B cell (primary cell): ENCODE results near the gene RANBP3L. TPM values are rescaled to one million over a fixed set of nuclear protein-coding genes. Genes with fewer than 3 reads are reported as not detected.

Source experiments
- ATAC-seq: fragments of 200-7000 bp; cut with Tn5 transposase; one replicate; pipeline ENCODE4 v1.10.0; 2021; ENCODE audit warnings: low read depth, mild to moderate bottlenecking, moderate number of reproducible peaks, moderate library complexity
- CTCF ChIA-PET: fragments of 350-600 bp; sonication (Branson Sonifier 250); formaldehyde crosslinking; loops from one replicate; lab custom pipeline; 2021; ENCODE audit warnings: antibody characterized with exemption, inconsistent platforms; lab: Charles Lee
- POLR2A ChIA-PET: fragments of 350-600 bp; sonication (Branson Sonifier 250); formaldehyde crosslinking; loops from one replicate; lab custom pipeline; 2021; ENCODE audit warnings: antibody characterized with exemption; lab: Charles Lee
- DNase-seq: peaks from one replicate; pipeline ENCODE4 v3.0.0; 2013
- H2AFZ ChIP-seq: 2 replicates; pipeline ENCODE4 v1.6.1; 2012; ENCODE audit warnings: mild to moderate bottlenecking, low read depth, low read length; ENCODE audit not compliant: insufficient read depth, poor library complexity, severe bottlenecking
- H3K27ac ChIP-seq, 2 donors: 1 replicate in 1 of 2; 2 replicates in 1 of 2; pipeline ENCODE4 v1.5.1; 2012 to 2013; ENCODE audit warnings: low read length in 2 of 2, mild to moderate bottlenecking in 2 of 2, moderate library complexity in 1 of 2
- H3K27me3 ChIP-seq, 4 experiments: fragments of 200-600 bp in 1 of 4; sonication (generic) in 1 of 4; replicated peaks in 1 of 4; 1 replicate in 2 of 4; 2 replicates in 2 of 4; pipeline versions ENCODE4 v1.6.1 to v1.7.0; 2013 to 2016; ENCODE audit warnings: low read length in 3 of 4, mild to moderate bottlenecking in 2 of 4, mixed read lengths in 1 of 4, moderate library complexity in 1 of 4; ENCODE audit not compliant: insufficient read depth in 4 of 4, control insufficient read depth in 3 of 4; ENCODE audit errors: control extremely low read depth in 1 of 4
- H3K36me3 ChIP-seq, 2 experiments: replicated peaks in 1 of 2; 1 replicate in 1 of 2; 2 replicates in 1 of 2; pipeline versions ENCODE4 v1.6.1 to v1.7.1; 2013; ENCODE audit warnings: low read length in 1 of 2; ENCODE audit not compliant: insufficient read depth in 2 of 2, control insufficient read depth in 1 of 2; ENCODE audit errors: control extremely low read depth in 1 of 2, extremely low read depth in 1 of 2
- H3K4me1 ChIP-seq, 2 donors: fragments of 200-600 bp in 1 of 2; sonication (generic) in 1 of 2; 1 replicate in 1 of 2; 2 replicates in 1 of 2; pipeline versions ENCODE4 v1.5.1 to v1.6.1; 2013 to 2017; ENCODE audit warnings: low read length in 2 of 2; ENCODE audit not compliant: control insufficient read depth in 2 of 2, insufficient read depth in 2 of 2
- H3K4me2 ChIP-seq: replicated peaks from 2 replicates; pipeline ENCODE3; 2012; ENCODE audit warnings: mild to moderate bottlenecking, low read depth, low read length; ENCODE audit not compliant: poor library complexity, severe bottlenecking
- H3K4me3 ChIP-seq, 5 experiments: fragments of 200-600 bp in 1 of 5; sonication (generic) in 1 of 5; 1 replicate in 3 of 5; 2 replicates in 2 of 5; pipeline versions ENCODE4 v1.5.1 to v1.7.0; 2011 to 2016; ENCODE audit warnings: low read length in 4 of 5, mild to moderate bottlenecking in 4 of 5, low read depth in 2 of 5, control low read depth in 1 of 5, moderate library complexity in 1 of 5; ENCODE audit not compliant: insufficient read depth in 1 of 5; ENCODE audit errors: control extremely low read depth in 1 of 5, extremely low read depth in 1 of 5
- H3K79me2 ChIP-seq: fragments of 200-600 bp; sonication (generic); one replicate; pipeline ENCODE4 v1.6.0; 2016; ENCODE audit warnings: low read length; ENCODE audit not compliant: control insufficient read depth, insufficient read depth
- H3K9ac ChIP-seq: fragments of 200-600 bp; sonication (generic); 2 replicates; pipeline ENCODE4 v1.6.1; 2017; ENCODE audit warnings: mild to moderate bottlenecking, low read length, moderate library complexity
- H3K9me3 ChIP-seq, 3 donors: one replicate each; pipeline versions ENCODE4 v1.6.1 to v1.7.1; 2013; ENCODE audit warnings: low read length in 2 of 3; ENCODE audit not compliant: control insufficient read depth in 2 of 3, insufficient read depth in 1 of 3; ENCODE audit errors: control extremely low read depth in 1 of 3
- H4K20me1 ChIP-seq: 2 replicates; pipeline ENCODE4 v1.6.0; 2012; ENCODE audit warnings: mild to moderate bottlenecking, low read length; ENCODE audit not compliant: insufficient read depth, control insufficient read depth, poor library complexity, severe bottlenecking
- H3K27ac Mint-ChIP-seq: one replicate; pipeline ENCODE4 v1.8.0; 2021; ENCODE audit warnings: mixed read lengths
- H3K27me3 Mint-ChIP-seq: one replicate; pipeline ENCODE4 v1.8.0; 2021; ENCODE audit warnings: mixed read lengths
- H3K4me1 Mint-ChIP-seq: one replicate; pipeline ENCODE4 v1.8.0; 2021; ENCODE audit warnings: mixed read lengths
- H3K4me3 Mint-ChIP-seq: one replicate; pipeline ENCODE4 v1.8.0; 2021; ENCODE audit warnings: mixed read lengths
- H3K9me3 Mint-ChIP-seq: one replicate; pipeline ENCODE4 v1.8.0; 2022; ENCODE audit warnings: mixed read lengths; ENCODE audit not compliant: insufficient read depth
- CTCF ChIP-seq: fragments of 200-600 bp; IDR thresholded peaks from one replicate; pipeline ENCODE4 v1.8.0; 2022; ENCODE audit warnings: antibody characterized with exemption, mild to moderate bottlenecking
- EZH2 ChIP-seq: IDR thresholded peaks from 2 replicates; pipeline ENCODE4 v1.6.1; 2012; ENCODE audit warnings: borderline replicate concordance, low read depth, mild to moderate bottlenecking, moderate library complexity, low read length; ENCODE audit not compliant: insufficient read depth, poor library complexity, severe bottlenecking
- WGBS: methylation state at CpG from one replicate; pipeline ENCODE4 v1.1.5; 2013; ENCODE audit warnings: missing lambda C conversion rate; ENCODE audit not compliant: insufficient coverage; 5-methylcytosine and 5-hydroxymethylcytosine counted together
- intact Hi-C: fragments of 100-400 bp; cut with micrococcal nuclease; formaldehyde crosslinking; loops from one replicate; pipeline ENCODE4 v1.10.0; 2022
- polyA plus RNA-seq: library from polyadenylated mRNA; depleted of rRNA; stranded (reverse); fragments of >200 nt; gene quantifications from 2 replicates; pipeline ENCODE4 v1.2.3, GENCODE V29; 2012
- total RNA-seq, 2 donors: library from RNA; stranded (reverse); fragments of 120-200 nt in 1 of 2; gene quantifications; 1 replicate in 1 of 2; 2 replicates in 1 of 2; pipeline versions ENCODE4 v1.2.3 to v1.2.4, GENCODE V29; 2013 to 2022

Gene RANBP3L
- total and polyA plus RNA-seq, 2 donors (not counting 1 experiment from before 2014, with no cell fraction given), result not detected

- Mint-ChIP-seq H3K4me3 (no peak overlapping the region), H3K4me1 (peaks cover 4% of the 10 kb centered on the region), H3K27ac (no peak overlapping the region), H3K27me3 (peaks cover 3% of the 10 kb centered on the region), H3K9me3 (no peaks in the 10 kb centered on the region)
- H3K4me3 ChIP-seq, result no peak overlapping the region
- no peaks in the 10 kb centered on the region for H4K20me1 ChIP-seq
- peak overlapping the region; percentile 18 for H2AFZ ChIP-seq
- H3K4me1 ChIP-seq, result peaks cover 0 to 3% of the 10 kb centered on the region in 2 donors
- no peaks in the 10 kb centered on the region for H3K36me3 ChIP-seq
- CTCF ChIA-PET, result no interaction called here
- TF ChIP-seq EZH2 (no peak), CTCF (no peak)
- no peak overlapping the region for H3K27ac ChIP-seq
- no peaks in the 10 kb centered on the region for H3K79me2 ChIP-seq
- intact Hi-C loops, result loop anchor here (10.0 kb wide), 1 partner anchor 107 kb away; no protein-coding TSS in a partner anchor
- ATAC-seq, result no peak
- H3K4me2 ChIP-seq, result no peak overlapping the region
- WGBS, result 37% methylated on average over 3 of the region's 5 CpGs
- POLR2A ChIA-PET, result no interaction called here
- no peak overlapping the region for H3K9ac ChIP-seq
- no peaks in the 10 kb centered on the region for H3K9me3 ChIP-seq
- H3K27me3 ChIP-seq, result no peaks in the 10 kb centered on the region
- no peak for DNase-seq
Measured at GRCh38 chr5:36277521-36278176, 24.1 kb downstream of the RANBP3L start.

GRCh38 chr5:36276864-36277263 is 24.8 kb downstream of the RANBP3L start:
- H3K36me3 ChIP-seq, result no peaks in the 10 kb centered on the region
- H3K9ac ChIP-seq, result no peak overlapping the region
- TF ChIP-seq CTCF (no peak), EZH2 (no peak)
- intact Hi-C loops, result loop anchor here (10.0 kb wide), 1 partner anchor 108 kb away; no protein-coding TSS in a partner anchor
- ATAC-seq (no peak), DNase-seq (no peak)
- H3K27me3 ChIP-seq, result no peaks in the 10 kb centered on the region
- Mint-ChIP-seq H3K4me1 (peaks cover 4% of the 10 kb centered on the region), H3K4me3 (no peak overlapping the region), H3K9me3 (no peaks in the 10 kb centered on the region), H3K27ac (no peak overlapping the region), H3K27me3 (peaks cover 3% of the 10 kb centered on the region)
- POLR2A ChIA-PET, result no interaction called here
- no peak overlapping the region for H3K4me3 ChIP-seq
- no peak overlapping the region for H3K4me2 ChIP-seq
- no peaks in the 10 kb centered on the region for H3K79me2 ChIP-seq
- CTCF ChIA-PET, result no interaction called here
- peaks cover 0 to 3% of the 10 kb centered on the region in 2 donors for H3K4me1 ChIP-seq
- no peaks in the 10 kb centered on the region for H4K20me1 ChIP-seq
- no peaks in the 10 kb centered on the region for H3K9me3 ChIP-seq
- no peak overlapping the region for H2AFZ ChIP-seq
- no peak overlapping the region for H3K27ac ChIP-seq
